Stimulated activated CD8-positive, alpha-beta memory T cell treated with anti-CD3 and anti-CD28 coated beads, Interleukin-12 subunit alpha, Interleukin-12 subunit beta, amount 100 ng/mL, for 24 hours (primary cell): ENCODE results near the gene MYH9.
A peak's percentile ranks its signal among the peaks of the same experiment; 100 is the strongest.
"Not testable (repeated sequence)": the region's sequence is repeated elsewhere in the genome, so short reads cannot be mapped to it uniquely, and the experiment has no call there.

Experiments used
- DNase-seq: peaks from one replicate; pipeline ENCODE4 v3.0.0-alpha.2; 2020; ENCODE audit errors: extremely low read depth

MYH9 gene

DNA sequence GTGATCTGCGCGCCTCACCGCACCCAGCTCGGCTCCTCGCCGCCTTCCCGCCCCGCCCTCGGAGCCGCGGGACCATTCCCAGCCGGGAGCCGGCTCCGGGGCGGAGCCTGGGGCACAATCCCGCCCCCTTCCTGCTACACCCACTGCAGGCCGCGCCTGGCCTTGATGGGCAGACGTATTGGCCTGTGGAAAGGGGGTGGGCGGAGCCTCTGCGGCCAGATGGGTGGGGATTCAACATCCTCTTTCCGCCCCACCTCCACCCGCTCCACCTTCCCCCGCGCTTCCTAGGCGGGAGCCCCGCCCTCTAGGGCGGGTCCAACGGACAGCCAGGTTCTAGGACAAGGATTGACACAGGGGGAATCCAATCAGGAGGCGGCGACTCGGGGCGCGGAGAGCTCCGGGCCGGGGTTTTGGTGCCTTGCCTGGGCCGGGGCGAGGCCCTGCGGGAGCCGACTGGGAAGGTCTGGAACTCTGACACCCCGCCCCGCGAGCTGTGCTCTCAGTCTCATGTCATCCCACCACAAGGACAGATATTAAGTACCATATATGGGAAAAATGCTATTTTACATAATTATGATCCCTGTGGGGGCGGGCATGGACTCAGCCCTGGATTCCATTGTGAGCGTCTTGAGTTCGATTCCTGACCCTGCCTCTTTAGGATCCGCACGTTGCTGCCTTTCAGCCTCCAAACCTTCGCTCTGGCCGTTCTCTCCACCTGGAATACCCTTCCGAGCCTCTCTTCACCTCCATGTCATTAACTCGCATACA lies at the start of gene MYH9:
Gene MYH9, minus strand, starts transcription at position 9 of the 768 bp plus-strand sequence. CDS start 38,731 bp downstream, outside the sequence.
- DNase-seq: peak; percentile 97

DNA sequence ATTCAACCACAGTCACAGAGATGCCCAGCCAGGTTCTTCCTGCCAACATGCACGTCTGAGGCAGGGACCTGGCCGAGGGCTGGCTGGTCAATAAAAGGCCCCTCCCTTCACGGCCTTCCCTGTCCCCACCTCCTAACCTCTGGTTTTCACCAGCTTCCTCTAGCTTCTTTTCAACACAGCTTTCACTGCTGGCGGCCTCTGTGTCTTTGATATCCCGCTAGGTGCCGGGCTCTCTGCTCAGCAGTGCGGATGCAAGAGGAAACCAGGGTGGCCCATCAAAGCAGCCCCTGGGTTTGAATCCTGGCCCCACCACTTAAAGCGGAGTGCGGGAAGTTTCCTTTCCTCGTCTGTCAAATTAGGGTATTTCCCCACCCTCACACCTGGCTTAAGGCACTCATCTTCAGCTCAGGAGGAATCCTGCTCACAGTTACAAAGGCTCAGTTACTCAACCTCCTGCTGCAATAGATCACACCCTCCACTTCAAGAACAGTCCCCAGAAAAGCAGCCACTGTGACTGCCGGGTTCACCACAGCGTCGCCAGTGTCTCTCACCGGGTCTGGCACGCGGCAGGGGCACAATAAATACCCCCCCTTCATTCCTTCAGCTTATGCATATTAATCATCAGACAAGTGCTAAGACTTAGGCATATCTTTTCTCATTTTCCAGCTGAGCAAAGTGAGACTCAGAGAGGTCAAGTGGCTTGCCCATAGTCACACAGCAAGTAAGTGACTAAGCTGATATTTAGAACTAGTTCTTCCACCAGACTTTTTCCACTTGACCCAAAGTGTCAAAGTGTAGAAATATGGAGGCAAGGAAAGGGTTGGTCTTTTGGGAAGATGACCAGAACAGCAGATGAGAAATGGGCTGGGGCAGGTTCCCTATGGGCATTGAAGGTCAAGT lies 48.0 kb upstream of the MYH9 start:
- DNase-seq: peak; percentile 24

DNA sequence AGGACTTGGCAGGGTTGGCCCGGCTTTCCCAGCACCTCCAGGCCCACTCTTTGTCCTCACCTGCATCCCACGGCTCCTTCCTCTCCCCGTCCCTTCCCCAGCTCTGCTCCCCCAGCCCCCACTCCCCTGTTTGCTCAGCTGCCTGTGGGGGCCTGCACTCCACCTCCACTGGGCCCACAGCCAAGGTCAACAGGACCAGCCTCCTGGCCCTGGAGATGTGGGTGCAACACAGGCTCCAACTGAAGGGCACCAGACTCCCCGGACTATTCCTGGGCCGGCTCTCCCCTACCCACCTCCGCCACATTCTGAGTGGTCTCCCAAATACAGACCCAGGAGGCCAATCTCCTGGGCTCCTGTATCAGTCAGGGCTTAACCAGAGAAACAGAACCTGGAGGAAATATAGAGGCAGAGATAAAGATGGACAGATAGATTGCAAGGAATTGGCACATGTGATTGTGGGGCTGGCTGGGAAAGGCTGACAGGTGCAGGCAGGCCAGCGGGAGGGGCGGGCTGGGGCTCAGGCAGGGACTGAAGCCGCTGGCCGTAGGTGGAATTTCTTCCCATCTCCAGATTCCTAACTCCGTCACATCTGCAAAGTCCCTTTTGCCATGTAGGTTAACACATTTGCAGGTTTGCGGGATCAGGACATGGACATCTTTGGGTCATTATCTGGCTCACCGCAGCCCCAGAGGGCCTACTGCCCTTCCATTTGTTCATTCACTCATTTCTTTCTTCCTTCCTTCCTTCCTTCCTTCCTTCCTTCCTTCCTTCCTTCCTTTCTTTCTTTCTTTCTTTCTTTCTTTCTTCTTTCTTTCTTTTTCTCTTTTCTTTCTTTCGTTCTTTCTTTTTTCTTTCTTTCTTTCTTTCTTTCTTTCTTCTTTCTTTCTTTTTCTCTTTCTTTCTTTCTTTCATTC lies 45.8 kb upstream of the MYH9 start:
- DNase-seq: no peak

- no peak for DNase-seq
These were observed 45.0 kb upstream of the MYH9 start for GRCh38 chr22:36432592-36433317.

DNA sequence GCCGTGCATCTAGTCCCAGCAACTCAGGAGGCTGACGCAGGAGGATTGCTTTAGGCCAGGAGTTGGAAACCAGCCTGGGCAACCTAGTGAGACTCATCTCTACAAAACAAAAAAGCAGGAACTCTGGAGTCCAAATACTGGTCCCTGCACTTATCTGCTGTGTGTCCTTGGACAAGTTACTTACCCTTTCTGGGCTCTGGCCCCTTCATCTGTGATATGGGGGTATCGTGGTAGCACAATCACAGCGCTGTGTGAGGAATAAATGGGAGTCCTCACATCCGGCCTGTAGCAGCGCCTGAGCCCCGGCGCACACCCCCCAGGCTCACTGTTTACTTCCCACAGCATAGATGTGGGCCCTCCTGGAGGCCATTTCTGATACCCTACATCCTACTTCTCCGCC lies 44.2 kb upstream of the MYH9 start:
- DNase-seq: no peak

DNA sequence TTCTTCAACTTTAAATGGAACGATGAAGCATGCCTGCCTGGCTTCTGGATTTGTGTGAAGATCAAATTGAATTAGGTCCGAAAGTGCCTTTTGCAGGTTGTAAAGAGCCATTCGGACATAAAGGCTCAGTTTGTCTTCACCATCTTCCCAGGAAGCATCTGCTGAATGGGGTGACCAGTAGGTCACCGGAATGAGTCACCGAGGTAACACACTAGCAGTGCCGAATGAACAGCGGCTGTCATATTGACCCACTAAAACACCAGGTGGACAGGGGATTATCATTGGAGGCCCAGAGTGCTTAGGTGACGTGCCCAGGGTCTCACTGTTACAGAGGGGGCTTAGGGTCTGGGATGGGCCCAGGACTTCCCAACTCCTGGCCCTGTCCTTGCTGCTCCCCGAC lies 43.1 kb upstream of the MYH9 start:
- DNase-seq: no peak

- DNase-seq: not testable (repeated sequence)
These were observed 40.2 kb upstream of the MYH9 start for GRCh38 chr22:36427952-36428351.

GRCh38 chr22:36425977-36426523 lies 38.3 kb upstream of the MYH9 start:
- DNase-seq: no peak

DNA sequence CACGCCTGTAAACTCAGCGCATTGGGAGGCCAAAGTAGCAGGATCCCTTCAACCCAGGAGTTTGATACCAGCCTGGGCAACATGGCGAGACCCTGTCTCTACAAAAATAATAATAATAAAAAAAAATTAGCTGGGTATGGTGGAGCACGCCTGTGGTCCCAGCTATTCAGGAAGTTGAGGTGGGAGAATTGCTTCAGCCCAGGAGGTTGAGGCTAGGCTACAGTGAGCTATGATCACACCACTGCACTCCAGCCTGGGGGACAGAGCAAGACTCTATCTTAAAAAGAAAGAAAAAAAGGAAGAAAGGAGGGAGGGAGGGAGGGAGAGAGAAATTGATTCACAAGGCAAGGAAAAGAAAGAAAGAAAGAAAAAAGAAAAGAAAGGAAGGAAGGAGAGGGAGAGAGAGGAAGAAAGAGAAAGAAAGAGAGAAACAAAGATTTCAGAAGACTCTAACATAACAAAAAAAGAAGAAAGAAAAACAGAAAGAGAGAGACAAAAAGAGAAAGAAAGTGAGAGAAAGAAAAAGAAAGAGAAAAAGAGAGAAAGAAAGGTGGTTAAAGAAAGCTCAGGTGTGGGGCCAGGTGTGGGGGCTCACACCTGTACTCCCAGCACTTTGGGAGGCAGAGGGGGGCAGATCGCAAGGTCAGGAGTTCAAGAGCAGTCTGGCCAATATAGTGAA lies 37.3 kb upstream of the MYH9 start:
- DNase-seq: no peak

DNA sequence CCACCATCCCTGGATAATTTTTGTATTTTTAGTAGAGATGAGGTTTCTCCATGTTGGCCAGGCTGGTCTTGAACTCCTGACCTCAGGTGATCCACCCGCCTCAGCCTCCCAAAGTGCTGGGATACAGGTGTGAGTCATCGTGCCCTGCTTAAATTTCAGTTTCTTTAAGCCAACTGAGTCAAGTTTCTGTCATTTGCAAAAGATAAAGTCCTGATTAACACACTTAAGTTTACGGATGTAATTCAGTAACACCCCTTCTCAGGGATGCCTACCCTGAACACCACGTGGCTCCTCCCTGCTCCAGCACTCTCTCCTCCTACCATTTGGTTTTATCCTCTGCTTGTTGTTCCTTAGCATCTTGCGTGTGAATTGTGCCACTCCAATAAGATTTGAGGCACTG lies 36.7 kb upstream of the MYH9 start:
- DNase-seq: not testable (repeated sequence)

DNA sequence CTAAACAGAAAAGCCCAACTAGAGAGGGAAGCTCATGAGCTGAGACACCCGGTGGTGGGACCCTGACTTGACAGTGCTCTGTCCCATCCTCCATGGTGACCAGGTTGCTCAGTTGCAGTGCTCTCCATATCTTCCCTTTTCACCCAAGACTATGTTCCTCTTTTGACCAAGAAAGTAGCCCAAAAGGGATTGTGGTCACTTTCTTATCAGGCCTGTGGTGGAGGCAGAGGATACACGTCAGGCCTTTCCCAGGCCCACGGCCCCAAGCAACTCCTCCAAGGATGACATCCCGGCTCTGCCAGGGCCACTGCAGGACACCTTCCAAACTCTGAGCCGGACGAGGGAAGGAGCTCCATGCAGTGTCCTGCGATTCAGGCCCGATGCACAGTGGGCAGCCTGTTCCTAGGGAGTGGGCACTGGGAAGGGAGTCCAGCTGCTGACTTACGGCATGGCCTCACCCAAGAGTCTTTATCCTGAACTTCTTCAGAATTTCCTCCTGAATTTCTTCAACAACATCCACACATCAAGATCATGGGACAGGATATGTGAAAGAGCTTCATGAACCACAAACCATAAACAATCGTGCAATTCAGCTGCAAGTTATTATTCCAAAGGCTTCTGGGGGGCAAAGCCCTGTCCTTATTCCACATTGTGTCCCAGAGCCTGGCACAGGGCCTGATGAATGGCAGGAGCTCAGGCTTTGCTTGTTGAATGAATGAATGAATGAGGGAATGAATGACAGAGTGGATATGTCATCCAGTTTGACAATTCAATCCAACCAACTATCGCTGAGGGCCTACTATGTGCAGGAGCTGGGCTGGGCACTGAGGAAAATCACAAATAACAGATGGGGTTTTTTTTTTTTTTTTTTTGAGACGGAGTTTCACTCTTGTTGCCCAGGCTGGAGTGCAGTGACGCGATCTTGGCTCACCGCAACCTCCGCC lies 36.0 kb upstream of the MYH9 start:
- DNase-seq: no peak

- DNase-seq: no peak
These were observed 34.7 kb upstream of the MYH9 start for GRCh38 chr22:36422287-36423014.

- DNase-seq: no peak
These were observed 32.4 kb upstream of the MYH9 start for GRCh38 chr22:36419912-36420882.

DNA sequence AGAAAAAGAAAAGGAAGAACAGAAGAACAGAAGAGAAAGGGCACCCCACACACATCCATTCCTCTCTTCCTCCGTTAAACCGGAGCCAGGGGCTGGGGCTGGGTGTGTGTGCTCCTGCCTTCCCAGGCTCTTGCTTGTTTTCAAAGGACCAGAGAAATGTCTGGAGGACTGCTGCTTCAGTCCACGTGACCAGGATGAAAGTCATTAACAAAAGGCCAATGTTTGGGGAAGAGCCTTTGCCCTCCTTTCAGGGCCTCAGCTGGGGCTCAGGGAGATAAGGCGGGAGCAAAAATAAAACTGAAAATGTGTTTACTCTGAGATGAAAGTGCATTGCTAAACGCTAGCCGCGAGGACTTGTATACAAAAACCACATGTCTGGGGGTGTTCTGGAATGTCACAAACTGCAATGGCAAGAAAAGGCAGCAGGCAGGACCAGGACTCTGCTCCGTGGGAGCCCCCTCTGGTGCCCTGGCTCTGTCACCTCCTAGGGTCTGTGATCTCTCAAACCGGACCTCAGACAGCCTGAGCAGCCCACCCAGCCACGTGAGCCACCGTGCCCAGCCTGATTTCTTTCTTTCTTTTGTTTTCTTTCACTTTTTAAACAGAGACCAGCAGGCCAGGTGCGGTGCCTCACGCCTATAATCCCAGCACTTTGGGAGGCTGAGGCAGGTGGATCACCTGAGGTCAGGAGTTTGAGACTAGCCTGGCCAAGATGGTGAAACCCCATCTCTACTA lies 31.6 kb upstream of the MYH9 start:
- no peak for DNase-seq

DNA sequence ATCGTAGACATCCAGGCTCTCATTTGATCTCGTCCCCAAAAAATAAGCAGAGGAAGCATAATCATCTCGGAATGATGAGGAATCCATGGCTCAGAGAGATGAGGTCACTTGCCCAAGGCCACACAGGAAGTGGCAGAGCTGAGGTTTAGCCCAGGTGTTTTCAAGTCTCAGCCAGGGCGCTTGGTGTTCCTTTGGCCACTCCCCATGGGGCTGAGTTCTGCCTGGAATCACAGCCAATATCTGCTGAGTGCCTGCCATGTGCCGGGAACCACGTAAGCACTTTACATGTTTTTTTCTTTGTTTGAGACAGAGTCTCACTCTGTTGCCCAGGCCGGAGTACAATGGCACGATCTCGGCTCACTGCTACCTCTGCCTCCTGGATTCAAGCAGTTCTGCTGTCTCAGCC lies 29.5 kb upstream of the MYH9 start:
- DNase-seq: no peak

- DNase-seq: no peak
These were observed 27.8 kb upstream of the MYH9 start for GRCh38 chr22:36415415-36416168.
